GM21447 (cell line): ENCODE data around the gene SLC2A9.

Experiments used
- ATAC-seq: cut with Tn5 transposase; IDR thresholded peaks from one replicate; pipeline ENCODE4 v1.9.1; 2021; ENCODE audit not compliant: unreplicated experiment

The SLC2A9 gene

DNA sequence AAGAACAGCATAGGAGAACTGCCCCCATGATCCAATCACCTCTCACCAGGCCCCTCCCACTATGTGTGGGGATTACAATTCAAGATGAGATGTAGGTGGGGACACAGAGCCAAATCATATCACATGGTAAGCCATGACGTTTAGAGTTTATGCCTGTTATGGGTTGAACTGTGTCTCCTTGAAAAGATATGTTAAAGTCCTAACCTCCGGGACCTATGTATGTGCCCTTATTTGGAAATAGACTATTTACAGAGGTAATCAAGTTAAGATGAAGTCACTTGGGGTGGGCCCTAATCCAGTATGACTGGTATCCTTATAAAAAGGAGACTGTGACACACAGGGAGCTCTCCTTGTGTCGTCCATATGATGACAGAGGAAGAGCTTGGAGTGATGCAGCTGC, 25.2 kb upstream of the SLC2A9 start:
- ATAC-seq: no peak

DNA sequence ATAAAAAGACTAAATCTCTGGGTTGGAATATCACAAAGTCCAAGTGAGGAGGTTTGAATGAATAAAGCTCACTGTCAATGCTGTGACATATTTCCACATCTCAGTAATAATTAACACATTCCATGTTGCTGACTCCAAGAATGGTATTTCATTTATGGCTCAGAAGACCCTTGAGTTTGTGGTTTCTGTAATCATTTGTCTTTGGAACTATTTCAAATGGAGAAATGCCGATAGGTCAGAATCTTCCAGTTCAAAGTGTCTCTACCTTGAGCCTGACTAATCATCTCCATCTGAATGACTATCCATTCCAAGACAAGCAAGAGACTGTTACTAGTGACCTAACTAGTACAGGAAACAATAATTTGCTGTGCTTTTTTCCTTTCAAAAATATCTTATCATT, 24.2 kb upstream of the SLC2A9 start:
- no peak for ATAC-seq

DNA sequence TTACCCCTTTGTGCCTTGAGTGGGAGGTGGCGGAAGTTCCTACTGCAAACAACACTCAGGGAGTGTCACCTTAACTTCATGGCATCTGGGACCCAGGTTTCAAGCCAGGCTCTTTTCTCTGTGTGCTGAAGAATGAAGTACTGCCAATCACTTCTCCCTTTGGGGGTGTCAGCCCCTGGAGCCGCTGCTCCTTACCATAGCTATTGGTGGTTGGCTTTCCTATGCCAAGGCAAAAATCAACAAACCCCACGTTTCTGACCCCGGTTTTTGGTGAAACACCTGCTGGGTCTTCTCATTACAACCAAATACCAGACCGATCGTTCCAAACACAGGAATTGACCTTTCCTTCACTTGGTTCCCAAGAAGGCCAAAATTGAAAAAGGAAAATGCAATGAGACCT, 19.7 kb upstream of the SLC2A9 start:
- ATAC-seq: no peak

DNA sequence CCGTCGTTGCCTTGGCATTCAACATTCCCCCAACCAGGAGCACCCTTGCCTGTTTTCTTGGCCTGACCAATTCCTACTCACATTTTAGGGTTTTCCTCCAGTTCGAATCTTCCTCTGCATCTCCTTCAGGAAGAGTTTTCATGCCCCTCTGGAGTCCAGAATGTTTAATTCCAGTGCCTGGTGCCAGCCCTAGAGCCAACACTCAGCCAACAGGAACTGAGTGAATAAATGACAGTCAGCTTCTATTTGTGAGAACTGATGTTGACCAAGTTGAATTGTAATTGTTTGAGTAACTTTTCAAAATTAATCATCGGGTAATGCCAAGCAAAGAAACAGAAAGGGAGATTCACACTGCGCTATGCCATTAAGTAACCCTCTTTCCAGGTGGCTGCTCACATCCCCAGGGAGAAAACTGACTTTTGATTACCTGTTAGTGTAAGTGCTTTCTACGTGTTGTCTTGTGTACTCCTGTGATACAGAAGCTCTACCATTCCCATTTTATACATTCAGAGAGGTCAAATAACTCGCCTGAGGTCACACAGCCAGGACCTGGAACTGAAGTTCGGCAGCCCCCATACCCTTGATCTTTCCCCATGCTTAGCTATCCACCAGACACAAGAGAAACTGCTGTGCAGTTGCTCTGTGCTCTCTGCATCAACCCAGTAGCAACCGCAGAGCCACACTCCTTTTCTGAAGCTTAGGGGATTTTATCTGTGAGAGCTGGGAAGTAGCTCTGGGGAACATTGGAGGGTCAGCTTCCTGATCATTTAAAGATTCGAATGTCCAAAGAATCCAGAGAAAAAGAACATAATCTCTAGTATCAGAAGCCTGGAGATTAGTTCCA, 19.0 kb upstream of the SLC2A9 start:
- ATAC-seq: no peak

DNA sequence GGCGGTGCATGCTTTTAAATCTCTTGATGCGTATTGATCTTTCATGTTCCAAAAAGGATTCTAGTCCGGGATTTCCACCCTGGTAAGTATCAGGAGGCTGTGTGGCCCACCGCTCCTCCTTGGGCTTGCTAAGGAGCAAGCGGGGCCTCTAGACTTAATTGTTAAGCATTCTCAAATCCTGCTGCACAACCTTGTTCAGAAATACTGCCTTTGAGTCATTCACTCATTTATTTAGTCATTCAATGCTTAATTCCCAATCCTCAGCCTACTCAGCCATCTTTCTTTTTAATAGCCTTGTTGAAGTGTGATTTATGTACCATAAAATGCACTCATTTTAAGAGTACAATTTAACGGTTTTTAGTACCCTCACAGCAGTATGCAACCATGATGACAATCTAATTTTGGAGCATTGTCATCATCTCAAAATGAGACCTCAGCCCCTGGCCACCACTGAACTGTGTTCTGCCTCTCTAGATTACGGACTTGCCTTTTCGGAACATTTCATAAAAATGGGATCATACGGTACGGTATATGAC, 15.6 kb upstream of the SLC2A9 start:
- ATAC-seq: no peak

DNA sequence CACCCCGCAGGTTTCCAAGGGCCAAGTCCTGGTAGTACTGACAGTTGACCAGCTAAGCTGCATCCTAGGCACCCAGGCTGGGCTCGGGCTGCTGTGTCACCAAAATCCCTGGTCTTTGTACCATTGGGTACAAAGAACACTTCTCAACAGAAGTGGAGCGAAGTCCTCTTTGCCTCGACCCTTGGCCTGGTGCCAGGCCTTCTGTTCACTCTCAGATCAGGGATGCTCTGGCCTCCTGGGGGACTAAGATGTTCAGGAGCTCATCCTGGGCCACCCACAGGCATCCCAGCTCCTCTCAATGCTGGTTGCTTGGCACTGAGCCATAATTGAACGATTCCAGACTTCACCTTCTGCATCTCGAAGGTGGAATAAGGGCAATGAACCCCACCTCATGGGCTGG, 13.8 kb upstream of the SLC2A9 start:
- ATAC-seq: no peak

DNA sequence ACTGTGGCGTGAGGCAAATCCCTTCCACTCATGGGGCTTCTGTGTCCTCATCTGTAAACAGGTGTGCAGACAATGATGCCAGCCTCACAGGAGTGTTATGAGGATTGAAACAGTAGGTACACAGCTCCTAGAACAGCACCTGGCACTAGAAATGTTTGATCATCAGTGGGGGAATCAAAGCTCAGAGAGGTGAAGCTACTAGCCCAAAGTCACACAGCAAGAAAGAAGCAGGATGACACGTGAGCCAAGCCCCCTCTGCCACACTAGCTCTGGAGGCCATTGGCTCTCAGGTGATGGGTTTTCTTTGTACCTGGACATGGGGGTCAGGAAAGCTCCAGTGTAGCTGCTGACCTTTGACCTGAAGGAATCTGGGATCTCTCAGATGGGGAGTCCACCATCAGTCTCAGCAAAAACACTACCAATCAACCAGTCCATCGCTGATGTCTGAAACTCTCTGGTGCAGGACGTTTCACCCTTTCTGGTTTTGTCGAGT, 13.4 kb upstream of the SLC2A9 start:
- no peak for ATAC-seq

DNA sequence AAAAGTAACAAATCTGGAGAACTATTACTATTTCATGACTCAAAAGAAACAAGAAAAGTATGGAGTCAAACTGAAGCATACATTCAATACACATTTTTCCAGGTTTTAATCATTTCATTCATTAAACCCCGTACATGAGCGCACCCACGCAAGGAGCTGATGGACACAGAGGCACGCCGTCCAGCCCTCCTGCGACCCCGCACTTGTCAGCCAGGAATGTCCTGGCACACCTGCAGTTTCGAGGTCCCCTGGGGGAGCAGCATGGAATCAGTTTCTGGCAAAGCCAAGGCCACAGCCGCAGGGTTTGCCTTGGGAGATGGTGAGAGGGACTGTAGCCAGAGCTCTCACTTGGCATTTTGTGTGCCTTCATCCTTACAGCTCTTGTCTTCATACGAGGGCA, 12.8 kb upstream of the SLC2A9 start:
- ATAC-seq: no peak

DNA sequence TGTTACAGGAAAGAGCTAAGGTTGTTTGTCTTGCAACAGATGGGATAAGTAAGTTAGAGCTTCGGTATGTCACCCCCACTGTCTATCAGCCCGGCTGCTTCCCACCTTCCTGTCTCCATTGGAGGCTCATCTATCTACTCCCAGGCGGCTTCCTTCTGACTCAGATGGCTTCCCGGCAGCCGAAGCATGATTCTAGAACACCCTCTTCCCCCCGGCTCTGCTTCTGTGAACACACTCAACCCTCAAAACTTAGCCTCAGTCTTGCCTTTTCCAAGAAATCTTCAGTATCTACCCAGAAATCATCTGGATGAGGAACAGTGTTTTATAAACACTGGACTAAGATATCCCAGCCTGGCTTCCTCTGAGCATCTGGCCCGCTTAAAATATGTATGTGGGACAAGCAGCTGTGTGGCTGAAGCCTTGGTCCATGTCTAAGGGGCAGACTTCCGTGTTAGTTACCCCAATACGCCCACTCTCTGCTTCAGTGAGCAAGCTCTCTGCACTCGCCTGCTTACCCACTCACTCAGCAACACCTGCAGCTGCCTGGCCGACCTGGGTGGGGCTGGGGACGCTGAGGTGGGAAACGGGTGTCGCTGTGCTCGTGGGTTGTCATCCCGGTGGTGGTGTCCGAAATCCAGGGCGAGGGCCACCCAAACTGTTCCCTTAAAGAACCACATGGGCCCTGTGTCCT, 12.0 kb upstream of the SLC2A9 start:
- no peak for ATAC-seq

DNA sequence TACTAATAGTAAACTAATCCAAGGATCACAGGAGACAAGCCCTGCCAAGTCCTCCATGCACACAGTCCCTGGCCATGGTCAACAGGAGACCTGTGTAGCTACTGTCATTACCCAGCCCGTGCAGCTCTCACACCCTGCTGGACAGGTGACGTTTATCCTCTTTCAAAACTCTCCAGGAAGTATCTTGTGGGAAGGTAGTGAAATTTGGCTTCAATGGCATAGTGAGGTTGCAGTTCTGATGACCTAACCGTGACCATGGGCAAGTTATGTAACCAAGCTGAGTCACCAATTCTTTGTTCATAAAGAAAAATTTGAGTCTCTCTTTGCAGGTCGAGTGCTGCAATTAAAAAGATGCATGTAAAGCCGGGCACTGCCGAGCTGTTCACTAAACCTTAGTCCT, 11.3 kb upstream of the SLC2A9 start:
- ATAC-seq: no peak

DNA sequence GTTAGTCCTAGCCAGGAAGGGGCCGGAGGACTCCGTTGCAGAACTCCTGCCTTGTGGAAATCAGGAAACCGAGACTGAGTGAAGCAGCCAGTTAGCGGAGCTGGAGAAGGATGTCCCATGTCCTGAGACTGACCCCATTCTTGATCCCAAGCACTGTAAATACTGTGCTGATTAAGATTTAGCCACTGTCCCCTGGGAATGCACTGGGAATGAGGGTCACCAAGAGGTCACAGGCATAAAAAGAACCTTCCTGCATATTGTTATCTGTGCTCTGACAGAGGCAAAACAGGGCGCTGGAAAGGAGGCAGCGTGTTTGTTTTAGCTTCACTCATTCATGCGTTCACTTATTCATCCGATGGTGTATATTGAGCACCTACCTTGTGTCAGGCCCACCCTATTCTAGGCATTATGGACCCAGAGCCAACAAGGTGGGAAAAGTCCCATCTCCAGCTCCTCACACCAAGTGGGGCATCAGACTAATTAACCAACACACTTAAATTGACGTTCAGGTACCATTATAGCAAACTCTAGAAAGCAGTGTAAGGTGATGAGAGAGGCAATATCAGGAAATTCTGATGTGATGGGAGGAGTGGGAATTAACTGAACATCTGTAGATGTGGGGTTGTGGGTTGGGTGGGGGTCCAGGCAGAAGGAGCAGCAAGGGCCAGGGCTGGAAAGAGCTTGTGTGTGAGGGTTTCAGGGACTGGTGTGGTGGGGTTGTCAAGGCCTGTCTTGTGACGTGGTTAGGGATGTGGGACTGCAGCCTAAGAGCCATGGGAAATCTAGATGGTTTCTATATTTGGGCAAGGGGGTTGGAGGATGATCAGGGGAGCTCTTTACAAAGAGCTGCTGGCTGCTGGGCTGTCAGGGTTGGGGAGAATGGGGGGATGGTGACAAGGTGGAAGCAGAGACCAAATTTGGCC, 10.6 kb upstream of the SLC2A9 start:
- no peak for ATAC-seq

DNA sequence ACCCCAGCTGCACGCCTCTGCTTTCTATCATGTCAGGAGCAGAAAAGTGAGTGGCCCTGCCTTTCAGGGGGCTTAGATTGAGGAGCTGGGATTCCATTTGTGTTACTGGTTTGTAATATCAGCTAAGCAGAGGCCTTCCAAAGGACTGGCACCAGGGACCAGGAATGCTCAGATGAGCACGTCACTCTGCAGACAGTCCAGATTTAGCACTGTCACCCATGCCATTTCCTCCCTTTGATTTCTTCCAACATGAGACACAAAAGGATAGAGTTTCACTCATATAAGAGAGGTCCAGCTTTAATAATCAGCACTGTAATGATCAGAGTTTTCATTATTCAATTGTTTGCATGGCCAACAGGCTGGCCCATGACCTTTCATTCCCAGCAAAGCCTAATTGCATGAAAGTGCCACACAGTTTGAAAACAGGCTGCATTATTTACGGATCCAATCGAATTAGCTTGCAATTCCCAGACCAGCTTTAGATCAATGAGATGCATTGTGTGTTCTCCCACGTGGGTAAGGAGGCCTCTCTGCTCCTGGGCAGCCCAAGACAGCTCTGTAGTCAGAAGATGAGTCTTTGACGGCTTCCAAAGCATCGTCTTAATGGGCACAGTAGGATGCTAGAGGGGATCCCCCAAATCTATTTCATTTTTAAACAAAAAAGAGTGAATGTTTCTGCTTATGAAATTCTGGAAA, 9.8 kb upstream of the SLC2A9 start:
- ATAC-seq: no peak

DNA sequence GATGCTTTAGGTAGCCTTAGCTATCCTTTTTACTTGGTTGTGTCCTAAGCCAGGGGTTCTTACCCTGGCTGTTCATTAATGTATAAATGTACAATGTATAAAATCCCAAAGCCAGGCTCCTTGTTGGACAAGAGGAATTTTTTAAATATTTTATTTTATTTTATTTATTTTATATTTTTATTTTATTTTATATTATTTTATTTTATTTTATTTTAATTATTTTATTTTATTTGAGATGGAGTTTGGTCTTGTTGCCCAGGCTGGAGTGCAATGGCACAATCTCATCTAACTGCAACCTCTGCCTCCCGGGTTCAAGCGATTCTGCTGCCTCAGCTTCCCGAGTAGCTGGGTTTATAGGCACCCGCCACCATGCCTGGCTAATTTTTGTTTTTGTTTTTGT, 8.1 kb upstream of the SLC2A9 start:
- ATAC-seq: no peak

DNA sequence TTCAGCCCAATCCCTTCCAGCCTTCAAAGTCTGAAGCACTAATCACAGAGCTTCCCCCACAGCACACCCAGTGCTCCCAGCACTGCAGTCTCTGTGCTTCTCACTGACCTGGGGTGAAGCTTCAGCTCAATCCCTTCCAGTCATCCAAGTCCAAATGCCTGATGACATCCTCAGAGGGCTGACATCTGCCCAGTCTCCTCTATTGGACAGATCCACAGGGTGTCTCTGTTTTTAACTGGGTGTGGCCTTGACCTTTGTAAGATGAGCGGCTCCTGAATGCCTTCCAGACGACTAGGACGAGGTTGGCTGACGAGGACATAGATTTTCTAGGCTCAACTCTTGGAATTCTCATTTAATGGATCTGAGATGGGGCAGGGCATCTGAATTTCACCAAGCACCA, 7.6 kb upstream of the SLC2A9 start:
- no peak for ATAC-seq

DNA sequence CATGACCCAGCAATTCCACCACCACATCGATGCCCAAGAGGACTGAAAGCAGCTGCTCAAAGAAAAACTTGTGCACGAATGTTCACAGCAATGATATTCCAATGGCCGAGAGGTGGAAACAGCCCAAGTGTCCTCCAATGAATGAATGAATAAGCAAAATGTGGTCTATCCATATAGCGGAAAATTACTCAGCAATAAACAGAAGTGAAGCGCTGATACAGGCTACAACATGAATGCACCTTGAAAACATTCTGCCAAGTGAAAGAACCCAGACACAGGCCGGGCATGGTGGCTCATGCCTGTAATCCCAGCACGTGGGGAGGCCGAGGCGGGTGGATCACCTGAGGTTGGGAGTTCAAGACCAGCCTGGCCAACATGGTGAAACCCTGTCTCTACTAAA, 5.2 kb upstream of the SLC2A9 start:
- ATAC-seq: no peak

DNA sequence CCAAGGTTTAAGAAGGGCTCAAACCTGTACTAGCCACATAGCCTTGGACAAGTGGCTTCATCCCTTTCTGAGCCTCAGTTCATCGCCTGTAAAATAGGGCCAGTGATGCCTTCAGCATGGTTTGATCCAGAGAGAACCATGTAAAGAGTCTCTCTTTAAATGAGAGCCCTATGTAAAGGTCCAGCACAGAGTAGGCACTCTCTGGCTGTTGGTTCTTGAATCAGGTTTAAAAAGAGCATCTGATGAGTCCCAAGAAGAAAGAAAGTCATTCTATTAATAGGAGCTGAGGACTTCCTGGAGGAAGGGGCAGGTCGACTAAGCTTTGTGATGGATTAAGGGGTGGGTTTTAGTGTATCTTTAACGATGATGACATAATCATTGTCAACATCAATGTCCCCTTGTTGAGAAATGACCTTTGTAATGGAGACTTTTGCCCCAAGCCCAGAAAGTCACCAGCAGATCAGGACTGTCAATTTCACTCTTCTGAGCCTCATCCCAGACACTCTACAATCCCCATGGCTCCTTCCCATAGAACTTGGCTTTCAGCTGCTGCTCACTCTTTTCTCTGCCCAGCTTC, 4.0 kb upstream of the SLC2A9 start:
- ATAC-seq: no peak

DNA sequence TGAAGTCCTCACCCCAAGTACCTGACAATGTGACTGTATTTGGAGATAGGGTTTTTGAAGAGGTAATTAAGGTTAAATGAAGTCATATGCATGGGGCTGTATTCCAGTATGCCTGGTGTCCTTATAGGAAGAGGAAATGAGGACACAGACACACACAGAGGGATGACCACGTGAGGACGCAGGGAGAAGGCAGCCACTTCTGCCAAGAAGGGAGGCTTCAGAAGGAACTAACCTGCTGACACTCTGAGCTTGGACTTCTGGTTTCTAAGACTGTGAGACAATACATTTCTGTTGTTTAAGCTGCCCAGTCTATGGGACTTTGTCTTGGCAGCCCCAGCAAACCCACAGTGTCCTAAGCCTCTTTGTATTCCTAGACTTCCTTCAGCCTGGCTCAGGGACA, 3.0 kb upstream of the SLC2A9 start:
- ATAC-seq: no peak

DNA sequence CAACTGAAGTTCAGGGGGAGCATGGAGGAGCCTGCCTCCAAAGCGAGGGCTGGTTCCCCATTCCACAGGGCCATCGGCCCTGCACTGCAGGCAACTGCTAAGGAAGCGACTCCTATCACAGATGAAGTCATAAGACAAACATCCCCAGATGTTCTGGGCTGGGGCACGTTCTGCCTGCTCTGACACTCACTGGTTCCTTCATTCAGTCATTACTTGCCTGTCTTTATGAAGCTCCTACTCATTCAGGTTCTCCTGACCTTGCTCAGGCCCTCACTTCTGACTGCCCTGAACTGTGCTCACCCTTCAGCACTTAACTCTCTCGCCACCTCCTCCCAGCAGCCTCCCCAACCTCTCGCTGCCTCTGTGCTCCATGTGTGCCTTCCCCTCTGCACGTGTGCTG, 2.5 kb upstream of the SLC2A9 start:
- no peak for ATAC-seq

DNA sequence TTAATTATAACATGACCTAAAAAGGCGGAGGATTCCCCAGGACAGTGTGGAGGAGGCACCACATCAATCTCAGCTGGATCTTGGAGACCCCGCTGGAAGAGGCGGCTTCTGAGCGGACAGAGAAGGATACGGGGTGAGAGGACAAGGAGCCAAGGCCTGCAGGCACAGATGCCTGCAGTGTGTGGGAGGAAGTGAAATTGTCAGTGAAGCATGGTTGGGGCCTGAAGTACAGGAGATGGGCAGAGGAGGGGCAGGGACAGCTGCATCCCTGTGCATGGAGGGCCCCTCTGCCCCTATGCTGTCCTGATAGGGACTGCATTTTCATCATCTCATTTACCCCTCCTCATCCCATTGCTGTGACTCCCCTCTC, 1.7 kb upstream of the SLC2A9 start:
- ATAC-seq: peak; percentile 29

DNA sequence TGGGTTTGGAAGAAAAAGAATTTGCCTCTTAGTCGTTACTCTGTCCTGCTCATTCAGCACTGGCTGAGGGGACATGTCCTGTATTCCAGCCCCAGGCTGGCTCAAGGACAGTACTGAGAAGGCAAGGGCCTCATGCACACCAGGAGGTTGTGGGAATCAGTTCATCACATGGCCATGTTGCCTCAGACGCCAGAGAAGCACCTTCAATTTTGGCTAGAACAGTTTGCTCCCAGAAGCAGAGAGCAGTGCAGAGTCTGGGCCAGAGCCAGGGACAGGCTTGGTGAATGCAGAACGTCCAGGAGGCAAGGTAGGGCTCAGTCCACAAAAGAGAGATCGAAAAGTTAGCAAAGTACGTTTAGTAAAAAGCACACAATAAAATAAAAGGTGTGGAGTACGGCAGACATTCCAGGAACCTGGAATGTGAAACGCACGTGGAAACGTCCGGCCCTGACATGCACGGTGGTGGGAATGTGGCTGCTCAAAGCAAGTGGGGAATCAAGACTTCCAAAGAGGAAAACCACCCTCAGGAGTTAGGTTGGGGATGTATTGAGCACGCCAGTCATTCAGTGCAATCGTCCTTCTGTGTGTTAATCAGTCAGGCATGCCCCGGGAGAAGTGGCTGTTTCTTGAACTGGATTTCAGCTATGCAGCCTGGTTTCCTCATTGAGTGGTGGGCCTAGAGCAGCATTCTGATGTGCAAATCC, 1.2 kb upstream of the SLC2A9 start:
- no peak for ATAC-seq
